Astrocyte of the cerebellum (primary cell): ENCODE data around the gene OLFM1.
"Not testable (repeated sequence)": the region's sequence is repeated elsewhere in the genome, so short reads cannot be mapped to it uniquely, and the experiment has no call there.

Experiments used
- DNase-seq: peaks from one replicate; pipeline ENCODE4 v3.0.0-alpha.2; 2011; ENCODE audit warnings: low read depth
- H3K4me3 ChIP-seq: 2 replicates; pipeline ENCODE4 v1.5.1; 2011; ENCODE audit warnings: mild to moderate bottlenecking, low read depth, low read length, moderate library complexity
- in situ Hi-C: cut with HindIII; loops from 2 replicates; pipeline ENCODE4 v1.10.0; 2017; ENCODE audit warnings: low sequenced_read_pairs
- TF ChIP-seq, protein P1 (sequence below): IDR thresholded peaks from 2 replicates; pipeline ENCODE4 v1.5.1; 2012; ENCODE audit warnings: low read length, low read depth, moderate library complexity, mild to moderate bottlenecking; ENCODE audit errors: missing control alignments

The OLFM1 gene

GRCh38 chr9:135109650-135110049 is 22.2 kb downstream of the OLFM1 start:
- no peak overlapping the region for H3K4me3 ChIP-seq
- TF ChIP-seq, protein P1, sequence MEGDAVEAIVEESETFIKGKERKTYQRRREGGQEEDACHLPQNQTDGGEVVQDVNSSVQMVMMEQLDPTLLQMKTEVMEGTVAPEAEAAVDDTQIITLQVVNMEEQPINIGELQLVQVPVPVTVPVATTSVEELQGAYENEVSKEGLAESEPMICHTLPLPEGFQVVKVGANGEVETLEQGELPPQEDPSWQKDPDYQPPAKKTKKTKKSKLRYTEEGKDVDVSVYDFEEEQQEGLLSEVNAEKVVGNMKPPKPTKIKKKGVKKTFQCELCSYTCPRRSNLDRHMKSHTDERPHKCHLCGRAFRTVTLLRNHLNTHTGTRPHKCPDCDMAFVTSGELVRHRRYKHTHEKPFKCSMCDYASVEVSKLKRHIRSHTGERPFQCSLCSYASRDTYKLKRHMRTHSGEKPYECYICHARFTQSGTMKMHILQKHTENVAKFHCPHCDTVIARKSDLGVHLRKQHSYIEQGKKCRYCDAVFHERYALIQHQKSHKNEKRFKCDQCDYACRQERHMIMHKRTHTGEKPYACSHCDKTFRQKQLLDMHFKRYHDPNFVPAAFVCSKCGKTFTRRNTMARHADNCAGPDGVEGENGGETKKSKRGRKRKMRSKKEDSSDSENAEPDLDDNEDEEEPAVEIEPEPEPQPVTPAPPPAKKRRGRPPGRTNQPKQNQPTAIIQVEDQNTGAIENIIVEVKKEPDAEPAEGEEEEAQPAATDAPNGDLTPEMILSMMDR, result no peak
- DNase-seq, result no peak
- in situ Hi-C loops, result no loop called here

DNA sequence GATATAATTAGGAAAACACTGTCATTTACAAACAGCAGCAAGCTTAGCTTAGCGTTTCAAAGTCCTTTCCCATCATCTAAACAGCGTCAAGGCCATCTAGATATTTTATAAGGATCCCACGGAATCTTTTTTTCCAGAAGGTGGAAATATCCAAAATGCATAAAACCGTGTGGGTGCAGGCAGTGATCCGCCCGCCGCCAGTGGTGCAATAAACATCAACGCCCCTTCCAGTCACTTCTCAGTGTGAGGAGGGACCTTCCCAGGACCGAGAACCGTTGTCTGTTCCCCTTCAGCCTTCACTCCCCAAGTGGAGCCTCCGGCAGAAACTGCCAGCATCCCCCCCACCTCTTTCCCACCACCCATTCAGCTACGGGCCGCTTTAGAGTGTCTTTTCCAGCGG is 22.9 kb downstream of the OLFM1 start:
- in situ Hi-C loops, result no loop called here

DNA sequence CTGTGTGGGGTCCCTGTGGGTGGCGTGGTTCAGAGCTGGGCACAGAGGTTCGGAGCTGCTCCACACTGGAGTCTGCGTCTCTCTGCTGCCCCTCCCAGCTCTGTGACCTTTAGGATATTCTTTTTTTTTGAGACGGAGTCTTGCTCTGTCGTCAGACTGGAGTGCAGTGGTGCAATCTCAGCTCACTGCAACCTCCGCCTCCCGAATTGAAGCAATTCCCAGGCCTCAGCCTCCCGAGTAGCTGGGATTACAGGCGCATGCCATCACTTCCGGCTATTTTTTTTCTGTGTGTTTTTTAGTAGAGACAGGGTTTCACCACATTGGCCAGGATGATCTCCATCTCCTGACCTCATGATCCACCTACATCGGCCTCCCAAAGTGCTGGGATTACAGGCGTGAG is 24.1 kb downstream of the OLFM1 start:
- H3K4me3 ChIP-seq, DNase-seq, in situ Hi-C loops: not testable (repeated sequence)

More for the DNA sequence above, 22.9 kb downstream of the OLFM1 start:
- TF ChIP-seq, protein P1, result no peak
- no peak overlapping the region for H3K4me3 ChIP-seq
- DNase-seq, result no peak

- TF ChIP-seq, protein P1, result no peak
- DNase-seq, result no peak
- in situ Hi-C loops, result no loop called here
- H3K4me3 ChIP-seq, result no peak overlapping the region
These were observed 28.9 kb downstream of the OLFM1 start for GRCh38 chr9:135116371-135116770.

GRCh38 chr9:135116881-135117280 is 29.4 kb downstream of the OLFM1 start:
- TF ChIP-seq, protein P1, result no peak
- H3K4me3 ChIP-seq, result no peak overlapping the region
- DNase-seq, result no peak
- in situ Hi-C loops, result no loop called here

DNA sequence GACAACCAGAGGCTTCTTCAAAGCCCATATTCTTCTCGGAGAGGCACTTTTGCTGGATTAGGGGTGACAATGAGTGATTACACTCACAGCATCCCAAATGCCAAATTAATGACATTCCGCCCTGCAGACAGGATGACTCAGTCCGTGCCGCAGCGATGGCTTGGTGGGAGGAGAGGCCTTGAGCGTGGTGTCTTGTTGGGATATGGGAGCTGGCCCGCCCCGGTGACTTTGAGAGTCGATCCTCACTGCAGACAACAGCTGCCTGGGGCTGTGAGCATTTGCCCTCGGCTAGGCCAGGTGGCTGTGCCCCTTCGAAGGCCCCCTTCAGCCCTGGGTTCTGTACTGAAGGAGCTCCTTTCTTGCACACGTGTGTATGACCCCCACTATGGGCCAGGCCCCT is 29.8 kb downstream of the OLFM1 start:
- in situ Hi-C loops, result no loop called here
- TF ChIP-seq, protein P1, result no peak
- no peak for DNase-seq
- H3K4me3 ChIP-seq, result no peak overlapping the region

DNA sequence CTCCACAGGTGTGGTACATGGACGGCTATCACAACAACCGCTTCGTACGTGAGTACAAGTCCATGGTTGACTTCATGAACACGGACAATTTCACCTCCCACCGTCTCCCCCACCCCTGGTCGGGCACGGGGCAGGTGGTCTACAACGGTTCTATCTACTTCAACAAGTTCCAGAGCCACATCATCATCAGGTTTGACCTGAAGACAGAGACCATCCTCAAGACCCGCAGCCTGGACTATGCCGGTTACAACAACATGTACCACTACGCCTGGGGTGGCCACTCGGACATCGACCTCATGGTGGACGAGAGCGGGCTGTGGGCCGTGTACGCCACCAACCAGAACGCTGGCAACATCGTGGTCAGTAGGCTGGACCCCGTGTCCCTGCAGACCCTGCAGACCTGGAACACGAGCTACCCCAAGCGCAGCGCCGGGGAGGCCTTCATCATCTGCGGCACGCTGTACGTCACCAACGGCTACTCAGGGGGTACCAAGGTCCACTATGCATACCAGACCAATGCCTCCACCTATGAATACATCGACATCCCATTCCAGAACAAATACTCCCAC is 32.1 kb downstream of the OLFM1 start:
- TF ChIP-seq, protein P1, result no peak
- in situ Hi-C loops, result no loop called here
- H3K4me3 ChIP-seq, result no peak overlapping the region
- no peak for DNase-seq
